ENCODE results near the gene ADAMTS17.

Gene ADAMTS17

GRCh38 chr15:100053474-100054121 lies 288.2 kb downstream of the ADAMTS17 start:
- Histone ChIP-seq H3F3A (ENCODE audit: control insufficient read depth, insufficient read depth) (no peaks in the 10 kb centered on the region), H3K36me3 (ENCODE audit: control insufficient read depth, low read length) (no peaks in the 10 kb centered on the region), H3K79me2 (ENCODE audit: control insufficient read depth, low read length) (no peaks in the 10 kb centered on the region), H3K4me3 (ENCODE audit: low read length) (no peak overlapping the region), H3K4me1 (ENCODE audit: control insufficient read depth, low read length) (no peaks in the 10 kb centered on the region), H3K27me3 (ENCODE audit: control insufficient read depth, low read length) (peaks cover 11% of the 10 kb centered on the region), H4K20me1 (ENCODE audit: control insufficient read depth, insufficient read depth, low read depth, low read length) (no peaks in the 10 kb centered on the region), H3K9me2 (replicated peaks; ENCODE audit: control insufficient read depth, low read length) (no peaks in the 10 kb centered on the region), H3K27ac (ENCODE audit: low read depth, low read length) (no peak overlapping the region), H3K9me3 (ENCODE audit: control insufficient read depth, insufficient read depth, low read length) (no peaks in the 10 kb centered on the region), H3K4me2 (ENCODE audit: low read length) (no peak overlapping the region)
- TF ChIP-seq EZH2phosphoT487 (IDR thresholded peaks at IDR 0.05; ENCODE audit: borderline replicate concordance, low read length) (no peak), CTCF (IDR thresholded peaks at IDR 0.05; ENCODE audit: low read depth, low read length, poor library complexity, severe bottlenecking) (no peak)

- no peaks in the 10 kb centered on the region for H3K9me2 ChIP-seq (replicated peaks; ENCODE audit: control insufficient read depth, low read length)
- peaks cover 6% of the 10 kb centered on the region for H3K27me3 ChIP-seq (ENCODE audit: control insufficient read depth, low read length)
- no peaks in the 10 kb centered on the region for H4K20me1 ChIP-seq (ENCODE audit: control insufficient read depth, insufficient read depth, low read depth, low read length)
- TF ChIP-seq CTCF (IDR thresholded peaks at IDR 0.05; ENCODE audit: low read depth, low read length, poor library complexity, severe bottlenecking) (no peak), EZH2phosphoT487 (IDR thresholded peaks at IDR 0.05; ENCODE audit: borderline replicate concordance, low read length) (no peak)
- no peak overlapping the region for H3K27ac ChIP-seq (ENCODE audit: low read depth, low read length)
- no peak overlapping the region for H3K4me2 ChIP-seq (ENCODE audit: low read length)
- no peaks in the 10 kb centered on the region for H3K9me3 ChIP-seq (ENCODE audit: control insufficient read depth, insufficient read depth, low read length)
- H3K4me1 ChIP-seq (ENCODE audit: control insufficient read depth, low read length): no peaks in the 10 kb centered on the region
- no peak overlapping the region for H3K4me3 ChIP-seq (ENCODE audit: low read length)
- no peaks in the 10 kb centered on the region for H3K79me2 ChIP-seq (ENCODE audit: control insufficient read depth, low read length)
- H3F3A ChIP-seq (ENCODE audit: control insufficient read depth, insufficient read depth): no peaks in the 10 kb centered on the region
- H3K36me3 ChIP-seq (ENCODE audit: control insufficient read depth, low read length): no peaks in the 10 kb centered on the region
Measured at GRCh38 chr15:100052716-100053473, 288.9 kb downstream of the ADAMTS17 start.

GRCh38 chr15:100050877-100051786 lies 290.6 kb downstream of the ADAMTS17 start:
- Histone ChIP-seq H3K79me2 (ENCODE audit: control insufficient read depth, low read length) (no peaks in the 10 kb centered on the region), H4K20me1 (ENCODE audit: control insufficient read depth, insufficient read depth, low read depth, low read length) (no peaks in the 10 kb centered on the region), H3K27ac (ENCODE audit: low read depth, low read length) (no peak overlapping the region), H3K4me3 (ENCODE audit: low read length) (no peak overlapping the region), H3K9me2 (replicated peaks; ENCODE audit: control insufficient read depth, low read length) (no peaks in the 10 kb centered on the region), H3K36me3 (ENCODE audit: control insufficient read depth, low read length) (no peaks in the 10 kb centered on the region), H3K27me3 (ENCODE audit: control insufficient read depth, low read length) (no peaks in the 10 kb centered on the region), H3F3A (ENCODE audit: control insufficient read depth, insufficient read depth) (no peaks in the 10 kb centered on the region), H3K4me1 (ENCODE audit: control insufficient read depth, low read length) (no peaks in the 10 kb centered on the region), H3K9me3 (ENCODE audit: control insufficient read depth, insufficient read depth, low read length) (no peaks in the 10 kb centered on the region), H3K4me2 (ENCODE audit: low read length) (no peak overlapping the region)
- TF ChIP-seq EZH2phosphoT487 (IDR thresholded peaks at IDR 0.05; ENCODE audit: borderline replicate concordance, low read length) (no peak), CTCF (IDR thresholded peaks at IDR 0.05; ENCODE audit: low read depth, low read length, poor library complexity, severe bottlenecking) (no peak)

Measured in DOHH2 (cell line).